Stimulated activated naive CD8-positive, alpha-beta T cell treated with anti-CD3 and anti-CD28 coated beads, Interleukin-15, Interleukin-2, amounts not matched to agents 100 ng/mL and 50 ng/mL, for 24 hours (primary cell): ENCODE measurements around the gene DSE.

ENCODE experiments used
- H3K27ac Mint-ChIP-seq: one replicate; pipeline ENCODE4 v1.8.0; 2021; ENCODE audit warnings: mild to moderate bottlenecking, mixed read lengths
- H3K27me3 Mint-ChIP-seq: one replicate; pipeline ENCODE4 v1.8.0; 2021; ENCODE audit warnings: mixed read lengths
- H3K36me3 Mint-ChIP-seq: one replicate; pipeline ENCODE4 v1.8.0; 2021; ENCODE audit warnings: low read depth, mixed read lengths
- H3K4me1 Mint-ChIP-seq: one replicate; pipeline ENCODE4 v1.8.0; 2021; ENCODE audit warnings: low read depth, mixed read lengths
- H3K4me3 Mint-ChIP-seq: one replicate; pipeline ENCODE4 v1.8.0; 2021; ENCODE audit warnings: mild to moderate bottlenecking, mixed read lengths
- H3K9me3 Mint-ChIP-seq: one replicate; pipeline ENCODE4 v1.8.0; 2021; ENCODE audit warnings: mixed read lengths

The DSE gene

DNA sequence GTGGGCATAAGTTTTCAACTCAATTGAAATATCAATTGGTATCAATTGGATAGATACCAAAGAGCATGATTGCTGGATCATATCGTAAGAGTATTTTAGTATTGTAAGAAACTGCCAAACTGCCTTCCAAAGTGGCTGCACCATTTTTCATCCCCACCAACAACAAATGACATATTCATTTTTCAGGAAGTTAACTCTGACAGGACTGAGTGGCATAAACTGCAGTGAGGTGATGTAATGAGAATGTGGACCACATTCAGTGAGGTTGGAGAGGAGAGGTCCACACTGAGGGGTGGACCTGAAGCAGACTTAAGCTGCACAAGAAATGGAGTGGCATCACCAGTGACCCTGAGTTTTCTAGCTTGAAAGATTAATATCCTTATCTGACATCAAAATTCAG lies 78.8 kb downstream of the DSE start:
- Mint-ChIP-seq H3K27me3 (peaks cover 16% of the 10 kb centered on the region), H3K27ac (no peak overlapping the region), H3K4me1 (peaks cover 20% of the 10 kb centered on the region), H3K4me3 (no peak overlapping the region), H3K9me3 (no peaks in the 10 kb centered on the region), H3K36me3 (no peaks in the 10 kb centered on the region)

DNA sequence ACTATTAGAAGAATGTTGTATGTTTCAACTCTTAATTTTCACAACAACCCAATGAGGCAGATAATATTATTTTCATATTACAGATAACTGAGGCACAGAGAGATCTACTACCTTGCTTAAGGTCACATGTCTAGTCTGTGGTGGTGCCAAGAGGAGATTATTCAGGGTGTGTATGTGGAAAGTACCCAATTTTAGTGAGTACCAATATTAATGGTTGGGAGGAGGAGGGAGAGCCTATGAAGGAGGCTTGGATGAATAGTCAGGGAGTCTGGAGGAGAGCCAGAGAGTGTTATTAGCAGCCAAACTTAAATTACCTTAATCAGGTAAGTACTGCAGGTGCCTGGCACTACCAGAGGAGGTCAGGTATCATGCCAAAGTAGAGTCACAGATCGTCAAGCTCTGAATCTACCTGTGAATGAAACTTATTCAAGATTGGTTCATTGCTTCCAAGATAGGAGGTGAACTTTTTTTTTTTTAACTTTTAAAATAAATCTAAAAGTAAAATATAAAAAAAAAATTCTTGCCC lies 79.5 kb downstream of the DSE start:
- no peak overlapping the region for H3K4me3 Mint-ChIP-seq
- H3K27me3 Mint-ChIP-seq: peaks cover 16% of the 10 kb centered on the region
- H3K9me3 Mint-ChIP-seq: no peaks in the 10 kb centered on the region
- no peak overlapping the region for H3K27ac Mint-ChIP-seq
- H3K4me1 Mint-ChIP-seq: peaks cover 14% of the 10 kb centered on the region
- H3K36me3 Mint-ChIP-seq: no peaks in the 10 kb centered on the region

DNA sequence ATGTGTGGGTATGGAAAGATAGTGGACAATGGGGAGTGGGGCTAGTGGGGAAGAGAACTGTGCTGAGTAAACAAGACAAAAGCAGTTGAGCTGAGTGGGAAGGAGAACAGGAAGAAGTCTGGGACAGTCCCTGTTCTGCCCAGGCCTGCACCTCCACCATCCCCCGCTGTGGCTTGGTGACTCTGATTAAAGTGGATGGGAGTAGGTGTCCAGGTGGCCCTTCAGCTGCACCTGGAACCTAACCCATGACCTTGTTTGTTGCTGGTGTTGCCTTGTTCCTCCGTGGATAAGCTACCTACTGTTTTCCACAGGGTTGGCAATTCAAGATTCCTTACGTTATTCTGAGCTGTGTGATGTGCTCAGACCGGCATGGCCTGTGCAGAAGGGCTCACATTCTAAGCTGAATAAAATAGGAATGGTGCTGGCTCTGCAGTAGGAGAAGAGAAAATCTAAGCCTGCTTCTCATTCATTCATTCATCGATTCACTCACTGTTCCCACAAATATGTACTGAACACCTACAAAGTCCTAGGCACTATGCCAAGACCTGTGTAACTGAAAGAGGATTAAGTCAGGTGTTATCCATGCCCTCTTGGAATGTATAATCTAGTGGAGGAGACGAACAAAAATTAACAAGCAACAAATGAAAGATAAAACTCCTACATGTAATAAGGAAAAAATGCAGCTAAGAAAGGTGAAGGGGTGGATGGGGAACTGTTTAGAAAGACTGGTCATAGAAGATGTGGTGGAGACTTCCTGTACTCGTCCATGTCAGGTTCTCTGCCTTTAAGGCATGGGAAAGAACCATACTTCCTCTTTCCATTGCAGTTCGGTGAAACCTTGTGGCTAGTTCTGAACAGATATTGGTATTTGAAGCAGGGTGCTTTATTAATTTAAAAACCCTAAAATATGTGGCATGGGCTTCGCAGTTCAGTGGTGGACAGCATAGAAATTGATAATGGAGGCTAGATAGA lies 80.3 kb downstream of the DSE start:
- H3K4me1 Mint-ChIP-seq: peaks cover 13% of the 10 kb centered on the region
- no peaks in the 10 kb centered on the region for H3K36me3 Mint-ChIP-seq
- H3K27ac Mint-ChIP-seq: no peak overlapping the region
- H3K9me3 Mint-ChIP-seq: no peaks in the 10 kb centered on the region
- H3K27me3 Mint-ChIP-seq: peaks cover 16% of the 10 kb centered on the region
- H3K4me3 Mint-ChIP-seq: no peak overlapping the region

DNA sequence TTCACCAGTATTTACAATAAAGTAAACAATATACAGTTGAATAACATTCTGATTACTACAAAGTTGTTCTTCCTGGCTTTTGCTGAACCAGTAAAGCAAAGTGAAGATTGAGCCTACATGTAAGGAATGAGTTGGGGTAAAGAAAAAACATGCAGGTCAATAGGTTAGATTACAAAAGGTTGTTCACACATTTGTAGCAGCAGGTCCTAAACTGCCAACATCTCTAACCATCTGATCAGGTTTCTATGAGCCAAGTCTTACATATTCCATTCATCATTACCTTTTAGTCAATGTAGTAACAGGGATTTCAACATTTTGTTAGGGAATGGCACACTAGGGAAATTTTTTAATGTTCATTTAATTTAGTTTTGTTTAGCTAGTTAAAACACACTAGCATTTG lies 81.2 kb downstream of the DSE start:
- H3K27ac Mint-ChIP-seq: no peak overlapping the region
- peaks cover 13% of the 10 kb centered on the region for H3K4me1 Mint-ChIP-seq
- H3K36me3 Mint-ChIP-seq: no peaks in the 10 kb centered on the region
- H3K9me3 Mint-ChIP-seq: no peaks in the 10 kb centered on the region
- no peak overlapping the region for H3K4me3 Mint-ChIP-seq
- peaks cover 16% of the 10 kb centered on the region for H3K27me3 Mint-ChIP-seq

DNA sequence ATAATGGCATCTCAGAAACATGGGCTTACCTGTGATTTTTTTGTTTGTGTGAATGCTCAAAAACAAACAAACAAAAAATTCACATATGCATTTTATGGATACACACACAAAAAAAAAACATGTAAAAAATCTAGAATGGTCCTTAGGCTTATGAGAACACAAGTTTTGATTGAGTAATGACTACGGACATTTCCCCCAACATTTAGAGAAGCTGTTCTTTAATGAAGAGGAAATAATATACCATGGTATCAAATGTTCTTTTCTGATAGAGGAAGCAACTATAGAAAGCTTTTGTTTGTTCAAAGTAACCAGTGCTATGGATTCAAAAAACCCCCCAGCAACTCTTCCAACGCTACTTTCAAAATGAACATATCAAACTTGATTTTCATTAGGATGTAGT lies 81.8 kb downstream of the DSE start:
- H3K4me3 Mint-ChIP-seq: no peak overlapping the region
- no peak overlapping the region for H3K27ac Mint-ChIP-seq
- peaks cover 11% of the 10 kb centered on the region for H3K4me1 Mint-ChIP-seq

DNA sequence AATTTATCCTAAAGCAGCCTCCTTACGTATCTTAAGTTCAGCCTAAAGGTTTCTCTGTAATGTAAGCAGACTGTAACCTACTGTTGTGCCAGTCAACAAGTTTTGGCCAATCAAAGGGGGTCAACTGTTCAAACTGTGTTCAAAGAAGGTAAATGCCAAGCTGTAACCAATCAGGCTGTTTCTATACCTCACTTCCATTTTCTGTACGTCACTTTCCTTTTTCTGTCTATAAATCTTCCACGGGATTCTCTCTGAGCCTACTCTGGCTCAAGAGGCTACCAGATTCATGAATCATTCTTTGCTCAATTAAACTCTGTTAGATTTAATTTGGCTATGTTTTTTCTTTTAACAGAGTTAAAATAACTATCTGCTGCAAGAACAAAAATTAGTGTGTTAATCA lies 85.4 kb downstream of the DSE start:
- no peak overlapping the region for H3K4me3 Mint-ChIP-seq
- peaks cover 8% of the 10 kb centered on the region for H3K4me1 Mint-ChIP-seq
- H3K36me3 Mint-ChIP-seq: no peaks in the 10 kb centered on the region
- H3K27me3 Mint-ChIP-seq: peaks cover 19% of the 10 kb centered on the region
- H3K9me3 Mint-ChIP-seq: no peaks in the 10 kb centered on the region
- H3K27ac Mint-ChIP-seq: no peak overlapping the region

More for the DNA sequence above, 81.8 kb downstream of the DSE start:
- no peaks in the 10 kb centered on the region for H3K36me3 Mint-ChIP-seq
- H3K9me3 Mint-ChIP-seq: no peaks in the 10 kb centered on the region
- H3K27me3 Mint-ChIP-seq: peaks cover 16% of the 10 kb centered on the region

DNA sequence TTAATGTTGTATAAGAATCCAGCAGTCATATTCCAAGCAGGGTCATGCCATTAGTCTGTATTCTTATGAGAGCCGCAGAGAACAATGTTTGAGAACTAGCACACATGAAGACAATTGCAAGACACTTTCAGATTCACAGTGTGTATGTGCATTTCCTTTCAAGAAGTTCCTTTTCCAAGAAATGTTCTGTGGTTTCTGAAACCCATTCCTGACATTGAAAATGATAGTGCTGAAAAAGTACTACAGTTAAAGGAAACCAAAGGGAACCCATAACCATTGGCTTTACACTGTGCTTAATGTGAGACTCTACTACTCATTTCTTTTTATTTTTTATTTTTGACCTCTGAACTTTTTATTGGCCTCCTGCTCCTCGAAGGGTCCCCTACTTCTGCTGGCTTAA lies 86.2 kb downstream of the DSE start:
- Mint-ChIP-seq H3K9me3 (no peaks in the 10 kb centered on the region), H3K36me3 (no peaks in the 10 kb centered on the region), H3K27me3 (peaks cover 20% of the 10 kb centered on the region), H3K4me3 (no peak overlapping the region), H3K27ac (no peak overlapping the region), H3K4me1 (peaks cover 11% of the 10 kb centered on the region)

DNA sequence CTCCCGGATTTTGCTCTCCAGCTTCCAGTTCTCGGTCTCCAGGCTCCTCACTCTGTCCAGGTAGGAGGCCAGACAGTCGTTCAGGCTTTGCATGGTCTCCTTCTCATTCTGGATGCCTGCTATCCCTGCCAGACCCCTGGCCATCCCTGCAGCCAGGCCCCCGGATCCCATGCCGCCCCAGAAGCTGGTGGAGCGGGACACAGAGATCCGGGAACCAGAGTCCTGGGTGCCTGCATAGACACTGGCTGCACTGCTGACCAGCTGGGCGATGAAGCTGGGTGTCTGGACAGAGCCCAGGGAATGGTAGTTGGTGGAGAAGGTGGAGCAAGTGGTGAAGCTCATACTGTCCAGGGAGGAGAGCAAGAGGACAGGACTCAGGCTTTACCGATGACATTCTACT lies 87.5 kb downstream of the DSE start:
- Mint-ChIP-seq H3K9me3 (no peaks in the 10 kb centered on the region), H3K27ac (no peak overlapping the region), H3K4me1 (peaks cover 19% of the 10 kb centered on the region), H3K36me3 (no peaks in the 10 kb centered on the region), H3K4me3 (no peak overlapping the region), H3K27me3 (peaks cover 29% of the 10 kb centered on the region)

DNA sequence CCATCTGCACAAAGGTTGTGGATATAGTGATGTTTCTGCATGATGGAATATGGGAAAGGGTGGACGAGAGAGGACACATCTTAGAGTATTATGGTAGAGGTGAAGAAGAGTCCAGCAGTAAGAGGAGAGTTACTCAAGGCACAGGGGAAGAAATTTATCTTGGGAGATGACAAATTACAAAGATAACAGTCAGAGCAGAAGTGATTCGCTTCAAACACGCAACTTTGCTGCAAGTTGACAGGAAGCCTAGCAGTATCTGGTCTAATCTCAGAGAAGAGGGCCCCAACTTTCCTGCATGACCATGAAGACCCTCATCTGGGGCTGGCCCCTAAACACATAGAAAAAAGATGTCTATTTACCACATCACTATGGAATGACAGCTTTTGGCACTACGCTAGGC lies 89.2 kb downstream of the DSE start:
- no peak overlapping the region for H3K4me3 Mint-ChIP-seq

DNA sequence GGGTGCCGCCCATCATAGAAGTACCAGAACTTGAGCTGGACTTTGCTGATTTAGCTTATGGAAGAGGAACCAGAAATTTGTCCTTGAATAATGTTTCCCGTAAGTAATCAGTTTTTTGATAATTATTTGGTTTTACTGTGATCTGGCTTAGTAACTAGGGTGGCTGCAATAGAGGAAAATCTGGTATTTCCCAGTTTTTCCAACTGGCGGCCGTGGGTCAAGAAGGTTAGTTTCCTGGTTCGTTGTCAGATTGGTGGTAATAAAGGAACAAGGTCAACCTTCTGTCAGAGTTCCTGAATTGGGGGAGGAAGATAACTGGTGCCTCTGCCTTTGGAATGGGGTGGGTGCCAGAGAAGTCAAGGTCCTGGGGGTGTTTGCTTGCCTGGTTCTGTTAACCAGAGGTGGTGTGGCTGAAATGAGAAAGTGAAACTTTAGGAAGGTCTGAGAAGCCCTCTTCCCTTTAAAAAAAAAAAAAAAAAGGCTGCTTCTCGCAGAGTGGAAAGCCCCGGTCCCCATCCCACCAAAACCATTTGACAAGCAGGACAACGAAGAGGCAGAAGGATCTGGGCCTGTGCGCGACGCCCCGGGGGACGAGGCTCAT lies 90.7 kb downstream of the DSE start, which contains the start of gene CALHM6:
Gene CALHM6, plus strand, starts transcription at position 45 of the 601 bp plus-strand sequence. Its CDS starts 555 bp downstream, at position 600.
- peaks cover 41% of the 10 kb centered on the region for H3K27me3 Mint-ChIP-seq
- H3K4me3 Mint-ChIP-seq: peak within 1 kb of the TSS; percentile 75
- H3K9me3 Mint-ChIP-seq: no peaks in the 10 kb centered on the region
- H3K36me3 Mint-ChIP-seq: no peaks in the 10 kb centered on the region
- peak within 1 kb of the TSS; percentile 72 for H3K27ac Mint-ChIP-seq
- peaks cover 43% of the 10 kb centered on the region for H3K4me1 Mint-ChIP-seq

More for the DNA sequence above, 89.2 kb downstream of the DSE start:
- no peak overlapping the region for H3K27ac Mint-ChIP-seq
- no peaks in the 10 kb centered on the region for H3K9me3 Mint-ChIP-seq
- H3K4me1 Mint-ChIP-seq: peaks cover 30% of the 10 kb centered on the region
- peaks cover 41% of the 10 kb centered on the region for H3K27me3 Mint-ChIP-seq
- no peaks in the 10 kb centered on the region for H3K36me3 Mint-ChIP-seq

DNA sequence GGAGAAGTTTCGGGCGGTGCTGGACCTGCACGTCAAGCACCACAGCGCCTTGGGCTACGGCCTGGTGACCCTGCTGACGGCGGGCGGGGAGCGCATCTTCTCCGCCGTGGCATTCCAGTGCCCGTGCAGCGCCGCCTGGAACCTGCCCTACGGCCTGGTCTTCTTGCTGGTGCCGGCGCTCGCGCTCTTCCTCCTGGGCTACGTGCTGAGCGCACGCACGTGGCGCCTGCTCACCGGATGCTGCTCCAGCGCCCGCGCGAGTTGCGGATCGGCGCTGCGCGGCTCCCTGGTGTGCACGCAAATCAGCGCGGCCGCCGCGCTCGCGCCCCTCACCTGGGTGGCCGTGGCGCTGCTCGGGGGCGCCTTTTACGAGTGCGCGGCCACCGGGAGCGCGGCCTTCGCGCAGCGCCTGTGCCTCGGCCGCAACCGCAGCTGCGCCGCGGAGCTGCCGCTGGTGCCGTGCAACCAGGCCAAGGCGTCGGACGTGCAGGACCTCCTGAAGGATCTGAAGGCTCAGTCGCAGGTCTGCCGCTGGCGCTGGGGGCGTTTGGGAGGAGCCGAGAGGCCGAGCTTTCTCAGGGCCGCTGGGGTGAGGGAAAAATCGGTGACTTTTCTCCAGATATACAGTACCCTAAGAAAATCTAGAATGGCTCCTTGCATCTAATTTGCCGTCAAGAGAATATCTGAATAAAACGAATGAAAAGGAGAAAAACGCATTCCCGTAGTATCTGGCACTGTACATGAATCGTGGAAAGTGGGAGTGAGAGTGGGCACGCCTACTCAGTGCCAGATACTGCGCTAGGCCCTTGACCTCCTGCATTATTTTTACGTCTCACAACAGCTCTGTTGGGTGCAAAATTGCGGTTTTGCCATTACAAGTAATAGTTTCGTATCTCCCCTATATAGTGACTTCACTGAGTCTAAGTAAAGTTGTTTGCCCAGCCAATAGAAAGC lies 91.5 kb downstream of the DSE start:
- peak overlapping the region; percentile 72 for H3K27ac Mint-ChIP-seq
- H3K27me3 Mint-ChIP-seq: peaks cover 41% of the 10 kb centered on the region
- H3K4me3 Mint-ChIP-seq: peak overlapping the region; percentile 75
- H3K9me3 Mint-ChIP-seq: no peaks in the 10 kb centered on the region
- H3K36me3 Mint-ChIP-seq: no peaks in the 10 kb centered on the region
- H3K4me1 Mint-ChIP-seq: peaks cover 46% of the 10 kb centered on the region

DNA sequence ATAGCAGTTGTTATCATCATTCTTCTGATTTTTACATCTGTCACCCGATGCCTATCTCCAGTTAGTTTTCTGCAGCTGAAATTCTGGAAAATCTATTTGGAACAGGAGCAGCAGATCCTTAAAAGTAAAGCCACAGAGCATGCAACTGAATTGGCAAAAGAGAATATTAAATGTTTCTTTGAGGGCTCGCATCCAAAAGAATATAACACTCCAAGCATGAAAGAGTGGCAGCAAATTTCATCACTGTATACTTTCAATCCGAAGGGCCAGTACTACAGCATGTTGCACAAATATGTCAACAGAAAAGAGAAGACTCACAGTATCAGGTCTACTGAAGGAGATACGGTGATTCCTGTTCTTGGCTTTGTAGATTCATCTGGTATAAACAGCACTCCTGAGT lies 92.6 kb downstream of the DSE start:
- Mint-ChIP-seq H3K4me3 (no peak overlapping the region), H3K36me3 (no peaks in the 10 kb centered on the region), H3K4me1 (peaks cover 46% of the 10 kb centered on the region), H3K27me3 (peaks cover 41% of the 10 kb centered on the region), H3K27ac (no peak overlapping the region), H3K9me3 (no peaks in the 10 kb centered on the region)

DNA sequence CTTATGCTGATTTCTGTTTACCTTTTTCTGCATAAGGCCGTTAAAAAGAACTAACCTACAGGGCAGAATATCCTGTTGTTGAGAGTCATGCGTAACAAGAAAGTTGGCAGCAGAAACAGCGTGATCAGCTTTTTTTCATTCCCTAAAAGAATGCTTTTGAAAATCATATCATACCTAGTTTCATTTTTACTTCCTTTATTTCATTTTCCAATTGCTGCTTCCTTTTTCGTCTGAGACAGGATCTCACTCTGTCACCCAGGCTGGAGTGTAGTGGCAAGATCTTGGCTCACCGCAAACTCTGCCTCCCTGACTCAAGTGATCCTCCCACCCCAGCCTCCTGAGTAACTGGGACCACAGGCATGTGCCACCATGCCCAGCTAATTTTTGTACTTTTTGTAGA lies 94.5 kb downstream of the DSE start:
- no peaks in the 10 kb centered on the region for H3K36me3 Mint-ChIP-seq
- H3K4me1 Mint-ChIP-seq: peaks cover 46% of the 10 kb centered on the region
- H3K27ac Mint-ChIP-seq: no peak overlapping the region
- no peaks in the 10 kb centered on the region for H3K9me3 Mint-ChIP-seq
- H3K27me3 Mint-ChIP-seq: peaks cover 34% of the 10 kb centered on the region
- H3K4me3 Mint-ChIP-seq: no peak overlapping the region

DNA sequence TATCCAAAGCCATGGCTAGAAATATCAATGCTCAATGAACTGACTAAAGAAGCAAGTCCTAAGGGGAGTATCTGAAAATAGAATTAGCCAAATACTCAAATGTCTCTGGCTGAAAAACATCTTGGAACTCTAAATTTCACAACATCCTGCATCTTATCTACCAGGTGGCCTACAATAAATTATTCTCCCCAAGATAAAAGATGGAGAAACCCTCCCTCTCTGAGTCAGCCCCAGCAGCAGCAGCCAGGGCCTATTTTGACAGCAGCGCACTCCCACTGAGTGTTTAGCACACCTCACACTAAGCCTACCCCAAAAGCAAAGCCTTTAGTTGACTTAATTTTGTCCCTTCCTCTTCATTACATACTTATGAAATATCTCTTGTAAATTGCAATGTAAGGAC lies 96.3 kb downstream of the DSE start:
- peaks cover 34% of the 10 kb centered on the region for H3K4me1 Mint-ChIP-seq
- no peaks in the 10 kb centered on the region for H3K36me3 Mint-ChIP-seq
- H3K27me3 Mint-ChIP-seq: peaks cover 21% of the 10 kb centered on the region
- no peak overlapping the region for H3K4me3 Mint-ChIP-seq
- no peak overlapping the region for H3K27ac Mint-ChIP-seq
- no peaks in the 10 kb centered on the region for H3K9me3 Mint-ChIP-seq
